SK-N-SH (cell line): ENCODE data around the gene HOXB5. TPM values are rescaled to one million over a fixed set of nuclear protein-coding genes. Genes with fewer than 3 reads are reported as not detected.
A peak's percentile ranks its signal among the peaks of the same experiment; 100 is the strongest.

Source experiments
- CTCF ChIA-PET: fragments of 300-600, 350-600 bp; formaldehyde crosslinking; extraction: SDS; loops from one replicate; lab custom pipeline; 2021; lab: Yijun Ruan, JAX
- POLR2A ChIA-PET: fragments of 350-600 bp; sonication (Branson Sonifier 250); formaldehyde crosslinking; extraction: SDS; loops from one replicate; lab custom pipeline; 2020; ENCODE audit warnings: antibody characterized with exemption, inconsistent platforms; lab: Yijun Ruan, JAX
- DNase-seq: peaks from one replicate; pipeline ENCODE4 v3.0.0; 2012
- H2AFZ ChIP-seq: fragments of 200-600 bp; sonication (generic); 2 replicates; pipeline ENCODE4 v1.8.1; 2016; ENCODE audit warnings: antibody characterized with exemption, mild to moderate bottlenecking, low read depth
- H3F3A ChIP-seq: fragments of 200-600 bp; sonication (generic); replicated peaks from 2 replicates; pipeline ENCODE3; 2016; ENCODE audit warnings: antibody characterized with exemption, mild to moderate bottlenecking; ENCODE audit not compliant: insufficient read depth
- H3K27ac ChIP-seq, 2 experiments: fragments of 200-500 bp in 1 of 2; fragments of 200-600 bp in 1 of 2; sonication (Bioruptor generic) in 1 of 2; sonication (generic), shearing (Covaris generic) in 1 of 2; 2 replicates each; pipeline versions ENCODE4 v1.5.1 to v1.6.1; 2014 to 2016; ENCODE audit warnings: low read depth in 2 of 2, inconsistent platforms in 1 of 2, low read length in 1 of 2, mild to moderate bottlenecking in 1 of 2, mixed read lengths in 1 of 2
- H3K27me3 ChIP-seq: fragments of 200-600 bp; sonication (generic), shearing (Covaris generic); 2 replicates; pipeline ENCODE4 v1.6.1; 2016; ENCODE audit warnings: mixed run types; ENCODE audit not compliant: insufficient read depth
- H3K36me3 ChIP-seq, 2 experiments: fragments of 200-500 bp in 1 of 2; fragments of 200-600 bp in 1 of 2; sonication (Bioruptor generic) in 1 of 2; sonication (generic) in 1 of 2; replicated peaks in 1 of 2; 2 replicates each; pipeline versions ENCODE3 to v1.5.1; 2014 to 2016; ENCODE audit warnings: low read length in 1 of 2, mild to moderate bottlenecking in 1 of 2; ENCODE audit not compliant: insufficient read depth in 2 of 2, control insufficient read depth in 1 of 2
- H3K4me1 ChIP-seq, 2 experiments: fragments of 200-500 bp in 1 of 2; fragments of 200-600 bp in 1 of 2; sonication (Bioruptor generic) in 1 of 2; sonication (generic), shearing (Covaris generic) in 1 of 2; 2 replicates each; pipeline versions ENCODE4 v1.5.1 to v1.6.1; 2014 to 2016; ENCODE audit warnings: low read depth in 1 of 2, low read length in 1 of 2, mixed run types in 1 of 2; ENCODE audit not compliant: insufficient read depth in 2 of 2, control insufficient read depth in 1 of 2
- H3K4me2 ChIP-seq: fragments of 200-600 bp; sonication (generic), shearing (Covaris generic); 2 replicates; pipeline ENCODE4 v1.6.1; 2017; ENCODE audit warnings: mixed run types
- H3K4me3 ChIP-seq, 2 experiments: fragments of 200-500 bp in 1 of 2; fragments of 200-600 bp in 1 of 2; sonication (Bioruptor generic) in 1 of 2; sonication (generic), shearing (Covaris generic) in 1 of 2; 2 replicates each; pipeline versions ENCODE4 v1.5.1 to v1.8.1; 2014 to 2016; ENCODE audit warnings: low read depth in 2 of 2, inconsistent platforms in 1 of 2, low read length in 1 of 2, mild to moderate bottlenecking in 1 of 2, mixed read lengths in 1 of 2, moderate library complexity in 1 of 2
- H3K79me2 ChIP-seq: fragments of 200-600 bp; sonication (generic); 2 replicates; pipeline ENCODE4 v1.8.1; 2017; ENCODE audit warnings: mild to moderate bottlenecking; ENCODE audit not compliant: insufficient read depth
- H3K9ac ChIP-seq: fragments of 200-600 bp; sonication (generic); 2 replicates; pipeline ENCODE4 v1.6.1; 2017; ENCODE audit warnings: mixed run types
- H3K9me2 ChIP-seq: fragments of 200-600 bp; sonication (generic); 2 replicates; pipeline ENCODE4 v1.6.1; 2017; ENCODE audit warnings: mixed run types
- H3K9me3 ChIP-seq: fragments of 200-600 bp; sonication (generic); 2 replicates; pipeline ENCODE4 v1.6.1; 2017; ENCODE audit warnings: mixed run types, mild to moderate bottlenecking, moderate library complexity
- H4K20me1 ChIP-seq: fragments of 200-600 bp; sonication (generic); 2 replicates; pipeline ENCODE4 v1.6.1; 2017; ENCODE audit warnings: mild to moderate bottlenecking, mixed run types; ENCODE audit not compliant: insufficient read depth
- POLR2AphosphoS5 ChIP-seq: IDR thresholded peaks from 2 replicates; pipeline ENCODE4 v1.6.1; 2012; ENCODE audit warnings: low read depth, low read length
- SIN3A ChIP-seq: IDR thresholded peaks from 2 replicates; pipeline ENCODE4 v1.6.1; 2012; ENCODE audit warnings: low read depth, mild to moderate bottlenecking, low read length, moderate library complexity, borderline replicate concordance
- TAF1 ChIP-seq: IDR thresholded peaks from 2 replicates; pipeline ENCODE4 v1.6.1; 2012; ENCODE audit warnings: low read depth, mild to moderate bottlenecking, low read length, moderate library complexity, borderline replicate concordance
- TCF12 ChIP-seq: IDR thresholded peaks from 2 replicates; pipeline ENCODE4 v1.4.0; 2012
- WGBS: methylation state at CpG from one replicate; pipeline ENCODE4 v1.1.6; 2017; ENCODE audit warnings: low lambda C conversion rate; 5-methylcytosine and 5-hydroxymethylcytosine counted together
- polyA plus RNA-seq, 3 experiments: library from polyadenylated mRNA; depleted of rRNA; stranded (reverse); fragments of >200 nt; gene quantifications; 2 replicates each; pipeline ENCODE4 v1.2.3, GENCODE V29; 2012
- TF ChIP-seq, protein P1 (sequence below): IDR thresholded peaks from 2 replicates; pipeline ENCODE4 v1.4.0; 2012; ENCODE audit warnings: low read depth
- TF ChIP-seq, protein P2 (sequence below): IDR thresholded peaks from 2 replicates; pipeline ENCODE4 v1.4.0; 2012; ENCODE audit warnings: low read depth, borderline replicate concordance
- TF ChIP-seq, protein P3 (sequence below): fragments of 200-600 bp; sonication (generic); IDR thresholded peaks from 2 replicates; pipeline ENCODE4 v1.6.1; 2017; ENCODE audit warnings: antibody characterized with exemption, mild to moderate bottlenecking, moderate library complexity
- TF ChIP-seq, protein P4 (sequence below): IDR thresholded peaks from 2 replicates; pipeline ENCODE4 v1.6.1; 2012; ENCODE audit warnings: mild to moderate bottlenecking, low read depth, low read length, moderate library complexity

The HOXB5 gene
- polyA plus RNA-seq, 1 of the 3 experiments (the other 2 are of a cell fraction) = not detected

DNA sequence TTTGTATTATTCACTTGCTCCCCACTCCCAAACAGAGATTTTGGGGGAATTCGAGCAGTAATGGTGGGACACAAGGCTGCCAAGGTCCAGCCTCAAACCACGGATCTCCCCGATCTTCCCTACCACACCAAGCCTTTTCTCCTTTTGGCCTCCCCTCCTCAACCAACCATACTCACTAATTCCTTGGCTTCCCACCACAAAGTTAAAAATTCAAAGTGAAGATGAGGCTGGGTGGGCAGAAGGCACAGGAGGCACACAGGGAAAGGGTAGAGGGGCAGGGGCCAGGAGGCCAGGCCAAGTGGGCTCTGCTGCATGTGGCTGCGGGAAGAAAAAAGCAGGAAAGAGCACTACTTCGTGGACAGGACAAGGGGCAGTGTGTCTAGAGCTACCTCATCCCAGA is 30.6 kb downstream of the HOXB5 start:
- Histone ChIP-seq H3K9me3 (no peaks in the 10 kb centered on the region), H4K20me1 (peaks cover 4% of the 10 kb centered on the region; the same call in 1 of the 2 replicates), H3K4me2 (no peak overlapping the region), H3K9me2 (no peaks in the 10 kb centered on the region), H3K27ac (no peak overlapping the region), H3K27me3 (peaks cover 97% of the 10 kb centered on the region), H3K36me3 (no peaks in the 10 kb centered on the region), H3K9ac (no peak overlapping the region), H3K79me2 (no peaks in the 10 kb centered on the region), H3K4me1 (peaks cover 0 to 2% of the 10 kb centered on the region in 2 experiments; a peak in 1 of 4 replicates), H3K4me3 (no peak overlapping the region), H3F3A (no peaks in the 10 kb centered on the region), H2AFZ (no peak overlapping the region)
- TF ChIP-seq TCF12 = no peak
- TF ChIP-seq, protein P1, sequence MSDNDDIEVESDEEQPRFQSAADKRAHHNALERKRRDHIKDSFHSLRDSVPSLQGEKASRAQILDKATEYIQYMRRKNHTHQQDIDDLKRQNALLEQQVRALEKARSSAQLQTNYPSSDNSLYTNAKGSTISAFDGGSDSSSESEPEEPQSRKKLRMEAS = no peak
- TF ChIP-seq, protein P2, sequence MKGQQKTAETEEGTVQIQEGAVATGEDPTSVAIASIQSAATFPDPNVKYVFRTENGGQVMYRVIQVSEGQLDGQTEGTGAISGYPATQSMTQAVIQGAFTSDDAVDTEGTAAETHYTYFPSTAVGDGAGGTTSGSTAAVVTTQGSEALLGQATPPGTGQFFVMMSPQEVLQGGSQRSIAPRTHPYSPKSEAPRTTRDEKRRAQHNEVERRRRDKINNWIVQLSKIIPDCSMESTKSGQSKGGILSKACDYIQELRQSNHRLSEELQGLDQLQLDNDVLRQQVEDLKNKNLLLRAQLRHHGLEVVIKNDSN = no peak
- no peak for TF ChIP-seq TAF1
- no peak for TF ChIP-seq POLR2AphosphoS5
- no peak for TF ChIP-seq SIN3A
- no peak for DNase-seq
- 15% methylated on average over 5 of the region's 5 CpGs for WGBS
- POLR2A ChIA-PET = no interaction called here
- CTCF ChIA-PET = interaction anchor here (0.7 to 1.3 kb wide), 6 partner anchors 25 to 316 kb away, joined by 3 to 6 read pairs (median 3); partner anchors contain the start of gene HOXB5

DNA sequence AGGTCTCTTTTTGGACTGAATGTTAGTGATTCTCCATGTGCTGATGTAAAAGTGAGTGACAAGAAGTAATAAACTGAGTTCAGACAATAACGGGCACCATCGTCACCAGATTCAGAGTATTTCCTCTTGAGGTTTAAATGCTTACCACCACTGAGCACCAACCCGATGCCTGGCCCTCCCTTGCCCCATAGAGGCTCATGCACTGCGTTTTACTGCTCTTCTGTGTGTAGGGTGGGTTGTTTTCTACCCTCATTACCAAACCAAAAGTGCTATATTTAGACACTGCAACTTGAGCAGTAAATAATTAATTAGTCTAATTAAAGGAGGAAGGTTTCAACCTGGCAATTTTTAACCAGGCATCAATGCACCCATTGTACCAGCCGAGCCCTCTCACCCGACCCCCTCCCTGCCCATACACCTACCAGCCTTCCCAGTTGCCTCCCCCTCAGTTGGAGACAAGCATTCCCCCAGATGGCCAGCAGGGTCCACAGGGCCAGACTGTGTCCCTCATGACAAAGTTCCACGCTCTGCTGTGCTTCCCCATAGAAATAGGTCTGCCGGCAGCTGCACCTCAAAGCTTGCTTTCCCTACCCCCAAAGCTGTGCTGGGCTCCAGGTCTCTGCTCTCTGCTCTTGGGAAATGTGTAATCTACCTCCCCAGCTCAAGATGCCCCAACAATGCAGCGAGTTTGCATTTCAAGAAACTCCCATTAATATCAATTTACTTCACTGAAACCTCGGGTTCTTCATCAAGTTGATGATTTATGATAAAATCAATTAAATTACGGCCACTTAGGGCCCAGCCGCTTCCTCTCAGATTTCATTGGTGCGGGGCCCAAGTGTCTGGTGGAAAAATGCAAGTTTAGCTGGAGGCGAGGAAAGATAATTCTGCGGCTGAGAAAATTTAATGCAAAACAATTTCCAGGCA is 31.4 kb downstream of the HOXB5 start:
- Histone ChIP-seq H3F3A (no peaks in the 10 kb centered on the region), H3K4me2 (no peak overlapping the region), H2AFZ (no peak overlapping the region), H3K4me1 (peaks cover 0 to 2% of the 10 kb centered on the region in 2 experiments; a peak in 1 of 4 replicates), H4K20me1 (peaks cover 4% of the 10 kb centered on the region; the same call in 1 of the 2 replicates), H3K27ac (no peak overlapping the region), H3K79me2 (no peaks in the 10 kb centered on the region), H3K27me3 (peaks cover 97% of the 10 kb centered on the region), H3K9me3 (no peaks in the 10 kb centered on the region), H3K36me3 (no peaks in the 10 kb centered on the region), H3K9me2 (no peaks in the 10 kb centered on the region), H3K9ac (no peak overlapping the region), H3K4me3 (no peak overlapping the region)
- TF ChIP-seq, protein P3, sequence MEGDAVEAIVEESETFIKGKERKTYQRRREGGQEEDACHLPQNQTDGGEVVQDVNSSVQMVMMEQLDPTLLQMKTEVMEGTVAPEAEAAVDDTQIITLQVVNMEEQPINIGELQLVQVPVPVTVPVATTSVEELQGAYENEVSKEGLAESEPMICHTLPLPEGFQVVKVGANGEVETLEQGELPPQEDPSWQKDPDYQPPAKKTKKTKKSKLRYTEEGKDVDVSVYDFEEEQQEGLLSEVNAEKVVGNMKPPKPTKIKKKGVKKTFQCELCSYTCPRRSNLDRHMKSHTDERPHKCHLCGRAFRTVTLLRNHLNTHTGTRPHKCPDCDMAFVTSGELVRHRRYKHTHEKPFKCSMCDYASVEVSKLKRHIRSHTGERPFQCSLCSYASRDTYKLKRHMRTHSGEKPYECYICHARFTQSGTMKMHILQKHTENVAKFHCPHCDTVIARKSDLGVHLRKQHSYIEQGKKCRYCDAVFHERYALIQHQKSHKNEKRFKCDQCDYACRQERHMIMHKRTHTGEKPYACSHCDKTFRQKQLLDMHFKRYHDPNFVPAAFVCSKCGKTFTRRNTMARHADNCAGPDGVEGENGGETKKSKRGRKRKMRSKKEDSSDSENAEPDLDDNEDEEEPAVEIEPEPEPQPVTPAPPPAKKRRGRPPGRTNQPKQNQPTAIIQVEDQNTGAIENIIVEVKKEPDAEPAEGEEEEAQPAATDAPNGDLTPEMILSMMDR = peak; percentile 40
- TF ChIP-seq, protein P4, sequence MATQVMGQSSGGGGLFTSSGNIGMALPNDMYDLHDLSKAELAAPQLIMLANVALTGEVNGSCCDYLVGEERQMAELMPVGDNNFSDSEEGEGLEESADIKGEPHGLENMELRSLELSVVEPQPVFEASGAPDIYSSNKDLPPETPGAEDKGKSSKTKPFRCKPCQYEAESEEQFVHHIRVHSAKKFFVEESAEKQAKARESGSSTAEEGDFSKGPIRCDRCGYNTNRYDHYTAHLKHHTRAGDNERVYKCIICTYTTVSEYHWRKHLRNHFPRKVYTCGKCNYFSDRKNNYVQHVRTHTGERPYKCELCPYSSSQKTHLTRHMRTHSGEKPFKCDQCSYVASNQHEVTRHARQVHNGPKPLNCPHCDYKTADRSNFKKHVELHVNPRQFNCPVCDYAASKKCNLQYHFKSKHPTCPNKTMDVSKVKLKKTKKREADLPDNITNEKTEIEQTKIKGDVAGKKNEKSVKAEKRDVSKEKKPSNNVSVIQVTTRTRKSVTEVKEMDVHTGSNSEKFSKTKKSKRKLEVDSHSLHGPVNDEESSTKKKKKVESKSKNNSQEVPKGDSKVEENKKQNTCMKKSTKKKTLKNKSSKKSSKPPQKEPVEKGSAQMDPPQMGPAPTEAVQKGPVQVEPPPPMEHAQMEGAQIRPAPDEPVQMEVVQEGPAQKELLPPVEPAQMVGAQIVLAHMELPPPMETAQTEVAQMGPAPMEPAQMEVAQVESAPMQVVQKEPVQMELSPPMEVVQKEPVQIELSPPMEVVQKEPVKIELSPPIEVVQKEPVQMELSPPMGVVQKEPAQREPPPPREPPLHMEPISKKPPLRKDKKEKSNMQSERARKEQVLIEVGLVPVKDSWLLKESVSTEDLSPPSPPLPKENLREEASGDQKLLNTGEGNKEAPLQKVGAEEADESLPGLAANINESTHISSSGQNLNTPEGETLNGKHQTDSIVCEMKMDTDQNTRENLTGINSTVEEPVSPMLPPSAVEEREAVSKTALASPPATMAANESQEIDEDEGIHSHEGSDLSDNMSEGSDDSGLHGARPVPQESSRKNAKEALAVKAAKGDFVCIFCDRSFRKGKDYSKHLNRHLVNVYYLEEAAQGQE = no peak
- TF ChIP-seq, protein P2 = no peak
- ChIA-PET CTCF (interaction anchor here (1.0 to 1.3 kb wide), 4 partner anchors 26 to 317 kb away, joined by 3 to 6 read pairs (median 3); partner anchors contain the start of gene HOXB5), POLR2A (no interaction called here)
- 16% methylated on average over 15 of the region's 15 CpGs for WGBS
- DNase-seq = no peak
